Suprapubic skin (tissue), 4 donors: ENCODE measurements around the gene ZNF211.

ENCODE experiments used
- CTCF ChIP-seq, 2 donors: fragments of 200-600 bp in 1 of 2; fragments of 450-650 bp in 1 of 2; sonication (generic) in 1 of 2; IDR thresholded peaks; one replicate each; pipeline ENCODE4 v1.5.1; 2016 to 2019; ENCODE audit warnings: antibody characterized with exemption in 2 of 2, mild to moderate bottlenecking in 1 of 2, moderate library complexity in 1 of 2
- EP300 ChIP-seq: sonication (generic); formaldehyde crosslinking; IDR thresholded peaks from one replicate; pipeline ENCODE4 v1.6.1; 2017; ENCODE audit warnings: antibody characterized with exemption
- POLR2A ChIP-seq, 2 donors: fragments of 450-650 bp; IDR thresholded peaks; one replicate each; pipeline ENCODE4 v1.6.1; 2017; ENCODE audit warnings: antibody characterized with exemption in 2 of 2, mild to moderate bottlenecking in 2 of 2, moderate library complexity in 2 of 2
- POLR2AphosphoS5 ChIP-seq, 3 donors: sonication (generic); formaldehyde crosslinking; IDR thresholded peaks; one replicate each; pipeline ENCODE4 v1.6.1; 2017; ENCODE audit warnings: antibody characterized with exemption in 3 of 3

GRCh38 chr19:57587529-57587928 is 45.4 kb upstream of the ZNF211 start:
- TF ChIP-seq CTCF (IDR thresholded peaks at IDR 0.05) (no peak), POLR2A (IDR thresholded peaks at IDR 0.05) (no peak), EP300 (no peak), POLR2AphosphoS5 (IDR thresholded peaks at IDR 0.05) (no peak)
